Transverse colon (tissue), 4 donors: ENCODE data around the gene FSTL1. TPM values are rescaled to one million over a fixed set of nuclear protein-coding genes. Genes with fewer than 3 reads are reported as not detected.

Experiments used
- DNase-seq: peaks from one replicate; pipeline ENCODE4 v3.0.0-alpha.2; 2019
- H3K27ac ChIP-seq, 4 donors: fragments of 200-600 bp; sonication (generic); 2 replicates each; pipeline ENCODE4 v1.5.1; 2016 to 2018; ENCODE audit warnings: inconsistent platforms in 4 of 4
- H3K27me3 ChIP-seq: fragments of 200-600 bp; sonication (generic); 2 replicates; pipeline ENCODE4 v1.5.1; 2017; ENCODE audit warnings: inconsistent platforms
- H3K36me3 ChIP-seq, 4 donors: fragments of 200-600 bp; sonication (generic); 2 replicates each; pipeline ENCODE4 v1.5.1; 2017 to 2019; ENCODE audit warnings: inconsistent platforms in 4 of 4
- H3K4me1 ChIP-seq, 4 donors: fragments of 200-600 bp; sonication (generic); 2 replicates each; pipeline ENCODE4 v1.5.1; 2017 to 2020; ENCODE audit warnings: inconsistent platforms in 4 of 4
- H3K4me3 ChIP-seq, 4 donors: fragments of 200-600 bp; sonication (generic); 1 replicate in 1 of 4; 2 replicates in 3 of 4; pipeline versions ENCODE4 v1.5.1 to v1.6.1; 2017 to 2019; ENCODE audit warnings: inconsistent platforms in 4 of 4
- H3K9me3 ChIP-seq, 2 donors: fragments of 200-600 bp; sonication (generic); 2 replicates each; pipeline ENCODE4 v1.5.1; 2017 to 2019; ENCODE audit warnings: inconsistent platforms in 2 of 2
- CTCF ChIP-seq, 5 experiments: fragments of 200-600 bp in 3 of 5; fragments of 450-650 bp in 2 of 5; sonication (generic) in 3 of 5; IDR thresholded peaks; 1 replicate in 2 of 5; 2 replicates in 3 of 5; pipeline ENCODE4 v1.5.1; 2016 to 2017; ENCODE audit warnings: antibody characterized with exemption in 5 of 5, inconsistent platforms in 3 of 5, mild to moderate bottlenecking in 2 of 5, moderate library complexity in 1 of 5
- EP300 ChIP-seq: sonication (generic); formaldehyde crosslinking; IDR thresholded peaks from one replicate; pipeline ENCODE4 v1.6.1; 2017; ENCODE audit warnings: antibody characterized with exemption, low read depth
- POLR2A ChIP-seq: fragments of 450-650 bp; IDR thresholded peaks from one replicate; pipeline ENCODE4 v1.6.1; 2016; ENCODE audit warnings: antibody characterized with exemption, mild to moderate bottlenecking, moderate library complexity
- POLR2AphosphoS5 ChIP-seq, 3 donors: sonication (generic); formaldehyde crosslinking; IDR thresholded peaks; one replicate each; pipeline ENCODE4 v1.6.1; 2016; ENCODE audit warnings: antibody characterized with exemption in 3 of 3
- WGBS, 2 donors: methylation state at CpG; one replicate each; pipeline ENCODE4 v1.1.5; 2018; ENCODE audit warnings: low coverage in 1 of 2; 5-methylcytosine and 5-hydroxymethylcytosine counted together
- in situ Hi-C, 4 donors: fragments of 200-750 bp; cut with MboI; loops; one replicate each; pipeline versions ENCODE4 v1.15.0 to v1.15.1; 2017; ENCODE audit warnings: low sequenced_read_pairs in 3 of 4, low pct_ligation_motif_present in 1 of 4, low pct_unique_long_range_greater_than_20kb in 1 of 4
- intact Hi-C: fragments of 100-400 bp; cut with DNase I; formaldehyde crosslinking; loops from one replicate; pipeline ENCODE4 v1.15.1; 2023; ENCODE audit warnings: low total_unique reads
- total RNA-seq, 4 donors: library from RNA; depleted of rRNA; stranded (reverse); fragments of >200 nt; gene quantifications; one replicate each; pipeline ENCODE4 v1.1.0, GENCODE V29; 2016

Gene FSTL1
- total RNA-seq, 4 donors from 2014 or later: 81.2 to 106 (median 91.8) TPM

- peak overlapping the region; percentile 52 to 68 (median 54) for H3K27ac ChIP-seq
- H3K9me3 ChIP-seq: no peaks in the 10 kb centered on the region
- intact Hi-C loops (no loop called here), in situ Hi-C loops (no loop called here)
- DNase-seq: no peak
- no peak overlapping the region for H3K4me3 ChIP-seq
- H3K4me1 ChIP-seq: peaks cover 29 to 89% (median 50%) of the 10 kb centered on the region in 4 donors
- TF ChIP-seq POLR2AphosphoS5 (IDR thresholded peaks at IDR 0.05) (no peak), POLR2A (no peak), EP300 (no peak), CTCF (IDR thresholded peaks at IDR 0.05) (no peak)
- 93% methylated on average over 4 of the region's 4 CpGs; no CpG with 5 or more reads in 1 of the 2 donors for WGBS, 2 donors
- no peaks in the 10 kb centered on the region for H3K36me3 ChIP-seq
- no peaks in the 10 kb centered on the region for H3K27me3 ChIP-seq
Measured at GRCh38 chr3:120436523-120437050, 14.2 kb downstream of the FSTL1 start.

GRCh38 chr3:120435621-120436020 lies 15.2 kb downstream of the FSTL1 start:
- WGBS, 2 donors: 24 to 30% methylated on average over 4 of the region's 4 CpGs
- H3K9me3 ChIP-seq: no peaks in the 10 kb centered on the region
- TF ChIP-seq POLR2AphosphoS5 (IDR thresholded peaks at IDR 0.05) (peak in 1 of 3 donors; percentile 42), POLR2A (no peak)
- H3K27ac ChIP-seq: peak overlapping the region; percentile 52 to 68 (median 54)
- intact Hi-C loops: no loop called here
- H3K4me3 ChIP-seq: no peak overlapping the region
- H3K36me3 ChIP-seq: no peaks in the 10 kb centered on the region
- DNase-seq: no peak
- in situ Hi-C loops: no loop called here
- H3K27me3 ChIP-seq: no peaks in the 10 kb centered on the region
- peaks cover 30 to 87% (median 42%) of the 10 kb centered on the region in 4 donors for H3K4me1 ChIP-seq

GRCh38 chr3:120433662-120434331 lies 17.0 kb downstream of the FSTL1 start:
- intact Hi-C loops: no loop called here
- Histone ChIP-seq H3K27ac (peak overlapping the region; percentile 54 to 71 (median 64)), H3K4me3 (no peak overlapping the region), H3K9me3 (no peaks in the 10 kb centered on the region), H3K27me3 (no peaks in the 10 kb centered on the region), H3K36me3 (no peaks in the 10 kb centered on the region), H3K4me1 (peaks cover 25 to 89% (median 36%) of the 10 kb centered on the region in 4 donors)
- in situ Hi-C loops: no loop called here
- TF ChIP-seq EP300 (no peak), CTCF (IDR thresholded peaks at IDR 0.05) (no peak), POLR2AphosphoS5 (IDR thresholded peaks at IDR 0.05) (no peak), POLR2A (no peak)
- no peak for DNase-seq
- 85 to 93% methylated on average over 4 of the region's 4 CpGs for WGBS, 2 donors

GRCh38 chr3:120432150-120432860 lies 18.5 kb downstream of the FSTL1 start:
- H3K4me3 ChIP-seq: no peak overlapping the region
- H3K4me1 ChIP-seq: peaks cover 19 to 84% (median 31%) of the 10 kb centered on the region in 4 donors
- peak overlapping the region; percentile 54 to 71 (median 66) for H3K27ac ChIP-seq
- peak in 1 of 3 donors; percentile 33 for TF ChIP-seq POLR2AphosphoS5 (IDR thresholded peaks at IDR 0.05)
- no peak for TF ChIP-seq POLR2A
- no peak for TF ChIP-seq CTCF (IDR thresholded peaks at IDR 0.05)
- intact Hi-C loops (no loop called here), in situ Hi-C loops (no loop called here)
- H3K36me3 ChIP-seq: no peaks in the 10 kb centered on the region
- no peak for DNase-seq
- WGBS, 2 donors: 73 to 80% methylated on average over 1 to 4 of the region's 4 CpGs
- no peaks in the 10 kb centered on the region for H3K27me3 ChIP-seq
- no peaks in the 10 kb centered on the region for H3K9me3 ChIP-seq
